ENCODE results near the gene WDR74.

DNA sequence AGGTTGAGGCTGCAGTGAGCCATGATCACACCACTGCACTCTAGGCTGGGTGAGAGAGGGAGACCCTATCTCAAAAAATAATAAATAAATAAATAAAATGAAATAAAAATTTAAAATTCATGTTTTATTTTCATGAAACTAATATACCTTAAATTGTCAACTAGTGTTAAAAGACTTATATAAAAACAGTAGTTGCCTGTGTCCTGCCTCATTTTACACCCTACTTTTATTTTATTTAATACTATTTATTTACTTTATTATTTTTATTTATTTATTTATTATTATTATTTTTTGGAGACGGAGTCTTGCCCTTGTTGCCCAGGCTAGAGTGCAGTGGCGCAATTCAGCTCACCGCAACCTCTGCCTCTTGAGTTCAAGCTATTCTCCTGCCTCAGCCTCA lies 4.8 kb upstream of the WDR74 start:
- TF ChIP-seq ZNF274 (IDR thresholded peaks at IDR 0.05; ENCODE audit: low read depth, low read length) (no peak), YY1 (IDR thresholded peaks at IDR 0.05; ENCODE audit: insufficient read depth, insufficient read length) (no peak), SUZ12 (IDR thresholded peaks at IDR 0.05; ENCODE audit: extremely low read depth, insufficient read depth, insufficient read length) (no peak)
